Stromal cell of bone marrow (primary cell): Measurements from ENCODE around the gene CDCA3.
A peak's percentile ranks its signal among the peaks of the same experiment; 100 is the strongest.
"Not testable (repeated sequence)": the region's sequence is repeated elsewhere in the genome, so short reads cannot be mapped to it uniquely, and the experiment has no call there.

Experiments used
- DNase-seq: peaks from one replicate; pipeline ENCODE4 v3.0.0-alpha.2; 2012; ENCODE audit warnings: low read depth

CDCA3 gene

GRCh38 chr12:6872073-6873048 is 21.3 kb upstream of the CDCA3 start:
- DNase-seq = no peak

- DNase-seq = no peak
These were observed 20.2 kb upstream of the CDCA3 start for GRCh38 chr12:6871052-6871957.

GRCh38 chr12:6870304-6870703 is 19.2 kb upstream of the CDCA3 start:
- not testable (repeated sequence) for DNase-seq

- DNase-seq = no peak
These were observed 18.2 kb upstream of the CDCA3 start for GRCh38 chr12:6869049-6870021.

- no peak for DNase-seq
These were observed 17.3 kb upstream of the CDCA3 start for GRCh38 chr12:6868211-6869048.

GRCh38 chr12:6867413-6868210 is 16.5 kb upstream of the CDCA3 start, which contains the start of gene TPI1:
TPI1 (plus strand) TSS chr12:6867531; CDS start chr12:6867567, 36 bp downstream.
- peak; percentile 54 for DNase-seq

GRCh38 chr12:6866920-6867412 is 15.9 kb upstream of the CDCA3 start:
- DNase-seq = no peak

- no peak for DNase-seq
These were observed 15.3 kb upstream of the CDCA3 start for GRCh38 chr12:6866163-6866919.

GRCh38 chr12:6865307-6865706 is 14.2 kb upstream of the CDCA3 start:
- DNase-seq = not testable (repeated sequence)

GRCh38 chr12:6863586-6864321 is 12.7 kb upstream of the CDCA3 start:
- no peak for DNase-seq

- DNase-seq = no peak
These were observed 11.9 kb upstream of the CDCA3 start for GRCh38 chr12:6863033-6863432.

- DNase-seq = no peak
These were observed 10.3 kb upstream of the CDCA3 start for GRCh38 chr12:6861391-6861790.

- DNase-seq = no peak
These were observed 9.9 kb upstream of the CDCA3 start for GRCh38 chr12:6860942-6861341.

GRCh38 chr12:6860116-6860515 is 9.0 kb upstream of the CDCA3 start:
- DNase-seq = no peak

- no peak for DNase-seq
These were observed 7.7 kb upstream of the CDCA3 start for GRCh38 chr12:6858799-6859198.

GRCh38 chr12:6855322-6855721 is 4.2 kb upstream of the CDCA3 start:
- DNase-seq = no peak

- DNase-seq = no peak
These were observed 3.0 kb upstream of the CDCA3 start for GRCh38 chr12:6854036-6854435.

GRCh38 chr12:6853626-6854025 is 2.5 kb upstream of the CDCA3 start:
- DNase-seq = no peak
